Trophoblast cell (in vitro differentiated cells and primary cell): ENCODE measurements around the gene RAD23A.

ENCODE experiments used
- DNase-seq, 2 donors: peaks; one replicate each; pipeline ENCODE4 v3.0.0-alpha.2; 2016
- H2AFZ ChIP-seq: 2 replicates; pipeline ENCODE4 v1.6.1; 2013; ENCODE audit warnings: low read length, moderate library complexity, mild to moderate bottlenecking; ENCODE audit not compliant: insufficient read depth, poor library complexity
- H2AK5ac ChIP-seq: 2 replicates; pipeline ENCODE4 v1.6.1; 2013; ENCODE audit warnings: mild to moderate bottlenecking, low read length
- H2BK120ac ChIP-seq: 2 replicates; pipeline ENCODE4 v1.6.1; 2013; ENCODE audit warnings: low read length, mild to moderate bottlenecking, moderate library complexity; ENCODE audit not compliant: insufficient read depth, poor library complexity
- H2BK12ac ChIP-seq: 2 replicates; pipeline ENCODE4 v1.6.1; 2013; ENCODE audit warnings: mild to moderate bottlenecking, low read length, moderate library complexity
- H2BK5ac ChIP-seq: 2 replicates; pipeline ENCODE4 v1.6.1; 2013; ENCODE audit warnings: low read length, low read depth, moderate library complexity, mild to moderate bottlenecking; ENCODE audit not compliant: poor library complexity
- H3K14ac ChIP-seq: 2 replicates; pipeline ENCODE4 v1.6.1; 2013; ENCODE audit warnings: mild to moderate bottlenecking, low read length
- H3K18ac ChIP-seq: 2 replicates; pipeline ENCODE4 v1.6.1; 2013; ENCODE audit warnings: mild to moderate bottlenecking, low read length
- H3K23ac ChIP-seq: 2 replicates; pipeline ENCODE4 v1.6.1; 2013; ENCODE audit warnings: low read length
- H3K27ac ChIP-seq: 2 replicates; pipeline ENCODE4 v1.5.1; 2013; ENCODE audit warnings: low read depth, mild to moderate bottlenecking, inconsistent platforms, low read length, moderate library complexity
- H3K27me3 ChIP-seq: 2 replicates; pipeline ENCODE4 v1.6.1; 2013; ENCODE audit warnings: inconsistent platforms, mild to moderate bottlenecking, low read length, moderate library complexity; ENCODE audit not compliant: insufficient read depth
- H3K36me3 ChIP-seq, 2 experiments: 1 replicate in 1 of 2; 2 replicates in 1 of 2; pipeline ENCODE4 v1.6.1; 2013; ENCODE audit warnings: low read length in 2 of 2, mild to moderate bottlenecking in 2 of 2, moderate library complexity in 1 of 2; ENCODE audit not compliant: insufficient read depth in 2 of 2, control insufficient read depth in 1 of 2
- H3K4ac ChIP-seq: 2 replicates; pipeline ENCODE4 v1.6.1; 2013; ENCODE audit warnings: low read depth, mild to moderate bottlenecking, low read length, moderate library complexity
- H3K4me1 ChIP-seq, 2 experiments: 1 replicate in 1 of 2; 2 replicates in 1 of 2; pipeline ENCODE4 v1.6.1; 2013; ENCODE audit warnings: low read length in 2 of 2, mild to moderate bottlenecking in 2 of 2, moderate library complexity in 1 of 2; ENCODE audit not compliant: insufficient read depth in 2 of 2, control insufficient read depth in 1 of 2
- H3K4me2 ChIP-seq: 2 replicates; pipeline ENCODE4 v1.6.1; 2013; ENCODE audit warnings: inconsistent platforms, mild to moderate bottlenecking, low read length, moderate library complexity
- H3K4me3 ChIP-seq: 2 replicates; pipeline ENCODE4 v1.5.1; 2013; ENCODE audit warnings: mild to moderate bottlenecking, low read depth, low read length, inconsistent platforms
- H3K79me1 ChIP-seq: one replicate; pipeline ENCODE4 v1.6.1; 2013; ENCODE audit warnings: low read length
- H3K79me2 ChIP-seq: 2 replicates; pipeline ENCODE4 v1.6.1; 2013; ENCODE audit warnings: low read length, mild to moderate bottlenecking; ENCODE audit not compliant: control insufficient read depth, insufficient read depth, poor library complexity
- H3K9ac ChIP-seq: 2 replicates; pipeline ENCODE4 v1.6.1; 2013; ENCODE audit warnings: mild to moderate bottlenecking, low read length
- H3K9me3 ChIP-seq: 2 replicates; pipeline ENCODE4 v1.6.1; 2013; ENCODE audit warnings: low read depth, mild to moderate bottlenecking, control low read depth, inconsistent platforms, low read length; ENCODE audit not compliant: insufficient read depth
- H4K12ac ChIP-seq: 2 replicates; pipeline ENCODE4 v1.6.1; 2013; ENCODE audit warnings: low read depth, mild to moderate bottlenecking, low read length, moderate library complexity
- H4K8ac ChIP-seq: 2 replicates; pipeline ENCODE4 v1.6.1; 2013; ENCODE audit warnings: low read depth, mild to moderate bottlenecking, low read length, moderate library complexity
- H4K91ac ChIP-seq: one replicate; pipeline ENCODE4 v1.6.1; 2013; ENCODE audit warnings: low read depth, mild to moderate bottlenecking, low read length, moderate library complexity
- WGBS: extraction: QIAGEN DNeasy Blood & Tissue Kit; methylation state at CpG from one replicate; pipeline ENCODE4 v1.1.7; 2013; ENCODE audit warnings: missing lambda C conversion rate; ENCODE audit not compliant: insufficient read length, insufficient coverage; ENCODE audit errors: extremely low coverage; 5-methylcytosine and 5-hydroxymethylcytosine counted together

The RAD23A gene

DNA sequence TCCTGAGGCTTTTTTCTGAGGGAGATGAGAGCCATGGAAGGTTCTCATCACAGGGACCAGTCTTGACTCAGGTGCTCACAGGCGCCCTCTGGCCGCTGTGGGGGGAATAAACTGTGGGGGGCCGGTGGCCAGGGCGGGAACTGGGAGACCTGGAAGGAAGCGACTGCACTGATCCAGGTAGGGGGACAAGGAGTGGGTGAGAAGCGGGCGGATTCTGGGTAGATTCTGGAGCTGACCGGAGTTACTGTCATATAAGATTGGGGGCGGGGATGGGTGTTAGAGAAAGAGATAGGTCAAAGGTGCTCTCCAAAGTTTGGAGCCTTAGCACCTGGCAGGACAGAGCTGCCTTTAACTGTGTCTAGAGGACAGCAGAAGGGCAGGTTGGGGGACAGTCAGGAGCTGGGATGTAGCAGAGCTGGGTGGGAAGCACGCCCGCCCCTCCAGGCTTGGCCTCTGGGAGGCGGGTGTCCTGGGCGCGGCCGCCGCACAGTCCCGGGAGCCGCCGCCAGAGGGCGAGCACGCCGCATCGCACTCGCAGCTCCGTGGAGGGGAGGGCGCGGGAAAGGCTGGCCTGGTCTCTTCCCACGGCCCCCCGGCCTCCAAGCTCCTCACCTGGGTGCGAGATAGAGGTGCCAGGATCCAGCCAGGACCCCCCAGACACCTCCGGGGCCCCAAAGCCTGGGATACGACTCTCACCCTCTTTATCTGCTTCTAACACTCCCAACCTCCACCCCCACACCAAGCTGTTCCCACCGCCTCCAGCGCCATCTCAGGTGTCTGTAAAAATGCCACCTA is 19.6 kb downstream of the RAD23A start:
- WGBS, result no CpG with 5 or more reads among the region's 34 CpGs
- peak overlapping the region; percentile 92 for H2BK12ac ChIP-seq
- no peaks in the 10 kb centered on the region for H3K36me3 ChIP-seq
- peaks cover 3 to 4% of the 10 kb centered on the region in 2 experiments for H3K4me1 ChIP-seq
- peak overlapping the region; percentile 56 for H3K4me2 ChIP-seq
- no peak overlapping the region for H2AK5ac ChIP-seq
- H2BK120ac ChIP-seq, result no peak overlapping the region
- no peaks in the 10 kb centered on the region for H3K79me2 ChIP-seq
- H3K27ac ChIP-seq, result no peak overlapping the region
- peak overlapping the region; percentile 77 for H4K8ac ChIP-seq
- H3K9ac ChIP-seq, result no peak overlapping the region
- H2AFZ ChIP-seq, result peak overlapping the region; percentile 99
- peak overlapping the region; percentile 44 for H2BK5ac ChIP-seq
- H3K4ac ChIP-seq, result no peak overlapping the region
- peak overlapping the region; percentile 71 for H4K91ac ChIP-seq
- H3K79me1 ChIP-seq, result peaks cover 6% of the 10 kb centered on the region
- peak; percentile 77 to 90 for DNase-seq
- no peaks in the 10 kb centered on the region for H3K27me3 ChIP-seq
- peak overlapping the region; percentile 13 for H3K4me3 ChIP-seq
- H3K9me3 ChIP-seq, result no peaks in the 10 kb centered on the region
- H3K23ac ChIP-seq, result no peak overlapping the region
- H4K12ac ChIP-seq, result peak overlapping the region; percentile 93
- peak overlapping the region; percentile 68 for H3K18ac ChIP-seq
- peak overlapping the region; percentile 60 for H3K14ac ChIP-seq

DNA sequence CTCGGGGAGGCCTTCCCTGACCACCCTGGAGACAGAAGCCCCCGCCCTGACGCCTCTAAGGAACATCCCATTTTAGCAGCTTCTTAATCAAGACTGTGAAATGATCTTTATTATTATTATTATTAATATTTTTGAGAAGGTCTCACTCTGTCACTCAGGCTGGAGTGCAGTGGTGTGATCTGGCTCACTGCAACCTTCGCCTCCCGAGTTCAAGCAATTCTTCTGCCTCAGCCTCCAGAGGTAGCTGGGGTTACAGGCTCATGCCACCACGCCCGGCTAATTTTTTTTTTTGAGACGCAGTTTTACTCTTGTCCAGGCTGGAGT is 20.1 kb downstream of the RAD23A start:
- no peak overlapping the region for H3K27ac ChIP-seq
- no peak overlapping the region for H3K4me3 ChIP-seq
- no peak overlapping the region for H3K23ac ChIP-seq
- H3K9me3 ChIP-seq, result no peaks in the 10 kb centered on the region
- peak overlapping the region; percentile 77 for H4K8ac ChIP-seq
- no peak overlapping the region for H2BK5ac ChIP-seq
- H3K36me3 ChIP-seq, result no peaks in the 10 kb centered on the region
- H3K9ac ChIP-seq, result no peak overlapping the region
- no peak overlapping the region for H2BK12ac ChIP-seq
- H4K12ac ChIP-seq, result no peak overlapping the region
- no peaks in the 10 kb centered on the region for H3K79me2 ChIP-seq
- H3K18ac ChIP-seq, result peak overlapping the region; percentile 68
- peaks cover 6% of the 10 kb centered on the region for H3K79me1 ChIP-seq
- H2BK120ac ChIP-seq, result no peak overlapping the region
- no peak overlapping the region for H3K14ac ChIP-seq
- no peaks in the 10 kb centered on the region for H3K27me3 ChIP-seq
- peak overlapping the region; percentile 71 for H4K91ac ChIP-seq
- no CpG with 5 or more reads among the region's 8 CpGs for whole genome bisulfite sequencing
- H3K4ac ChIP-seq, result no peak overlapping the region
- no peak overlapping the region for H2AK5ac ChIP-seq
- DNase-seq, result no peak
- H3K4me2 ChIP-seq, result peak overlapping the region; percentile 56
- peaks cover 3 to 4% of the 10 kb centered on the region in 2 experiments for H3K4me1 ChIP-seq
- peak overlapping the region; percentile 99 for H2AFZ ChIP-seq

DNA sequence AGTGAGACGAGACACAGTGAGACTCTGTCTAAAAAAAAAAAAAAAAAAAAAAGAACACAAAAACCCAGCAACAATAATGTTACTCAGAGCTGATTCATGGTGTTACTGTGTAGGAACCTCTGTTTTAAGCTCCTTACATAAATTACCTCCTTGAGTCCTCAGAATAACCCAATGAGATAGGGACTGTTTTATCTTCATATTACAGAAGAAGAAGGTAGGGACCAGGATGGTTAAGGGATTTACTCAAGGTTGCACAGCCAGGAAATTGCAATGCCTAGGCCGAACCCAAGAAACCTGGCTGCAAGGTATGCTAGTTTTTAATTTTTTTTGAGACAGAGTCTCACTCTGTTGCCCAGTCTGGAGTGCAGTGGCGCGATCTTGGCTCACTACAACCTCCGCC is 22.2 kb downstream of the RAD23A start:
- Histone ChIP-seq H3K9ac (no peak overlapping the region), H4K8ac (no peak overlapping the region), H3K4me2 (no peak overlapping the region), H3K14ac (no peak overlapping the region), H3K27me3 (no peaks in the 10 kb centered on the region), H4K12ac (no peak overlapping the region), H3K79me2 (no peaks in the 10 kb centered on the region), H3K23ac (no peak overlapping the region), H2BK5ac (no peak overlapping the region), H3K4me1 (peaks cover 3 to 4% of the 10 kb centered on the region in 2 experiments), H3K36me3 (no peaks in the 10 kb centered on the region), H2BK12ac (no peak overlapping the region), H3K18ac (no peak overlapping the region), H2AFZ (no peak overlapping the region), H3K79me1 (peaks cover 6% of the 10 kb centered on the region), H2BK120ac (no peak overlapping the region), H3K4me3 (no peak overlapping the region), H3K27ac (no peak overlapping the region), H3K9me3 (no peaks in the 10 kb centered on the region), H4K91ac (no peak overlapping the region), H3K4ac (no peak overlapping the region), H2AK5ac (no peak overlapping the region)
- WGBS, result no CpG with 5 or more reads among the region's 5 CpGs
- no peak for DNase-seq

DNA sequence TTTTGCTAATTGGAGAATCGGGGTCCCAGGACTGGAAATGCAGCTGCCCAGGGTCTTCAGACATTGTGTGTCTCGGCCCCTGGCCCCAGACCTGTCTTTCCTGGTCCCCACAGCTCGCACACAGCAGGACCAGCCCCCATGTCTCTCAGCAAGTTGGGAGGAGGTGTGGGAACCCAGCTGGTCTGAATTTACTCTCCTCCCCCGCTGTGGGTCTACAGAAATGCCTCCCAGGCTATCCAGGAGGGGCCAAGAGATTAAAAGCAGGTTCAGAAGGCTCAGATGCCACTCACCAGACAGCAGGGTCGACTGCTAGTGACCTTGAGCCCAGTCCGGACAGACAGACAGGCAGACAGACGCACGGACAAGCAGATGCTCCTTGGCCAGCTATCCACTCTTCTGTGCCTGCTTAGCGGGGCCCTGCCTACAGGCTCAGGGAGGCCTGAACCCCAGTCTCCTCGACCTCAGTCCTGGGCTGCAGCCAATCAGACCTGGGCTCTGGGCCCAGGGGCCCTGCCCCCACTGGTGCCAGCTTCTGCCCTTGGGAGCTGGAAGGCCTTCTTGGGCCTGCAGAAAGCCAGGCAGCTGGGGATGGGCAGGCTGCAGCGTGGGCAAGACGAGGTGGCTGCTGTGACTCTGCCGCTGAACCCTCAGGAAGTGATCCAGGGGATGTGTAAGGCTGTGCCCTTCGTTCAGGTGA is 23.8 kb downstream of the RAD23A start, which contains the start of gene DAND5:
Gene DAND5, plus strand, starts transcription at position 285 of the 697 bp plus-strand sequence. Its CDS starts 85 bp downstream, at position 370.
- Histone ChIP-seq H3K36me3 (no peaks in the 10 kb centered on the region), H3K4ac (no peak within 1 kb of the TSS), H3K79me1 (peaks cover 6% of the 10 kb centered on the region), H3K27ac (no peak within 1 kb of the TSS), H2AK5ac (no peak within 1 kb of the TSS), H2BK12ac (no peak within 1 kb of the TSS), H3K23ac (no peak within 1 kb of the TSS), H3K9me3 (no peaks in the 10 kb centered on the region), H3K14ac (no peak within 1 kb of the TSS), H4K12ac (no peak within 1 kb of the TSS), H2BK120ac (no peak within 1 kb of the TSS), H4K8ac (no peak within 1 kb of the TSS), H4K91ac (no peak within 1 kb of the TSS), H2AFZ (no peak within 1 kb of the TSS), H2BK5ac (no peak within 1 kb of the TSS), H3K18ac (no peak within 1 kb of the TSS), H3K4me3 (no peak within 1 kb of the TSS), H3K79me2 (no peaks in the 10 kb centered on the region), H3K9ac (no peak within 1 kb of the TSS), H3K4me1 (peaks cover 3 to 4% of the 10 kb centered on the region in 2 experiments), H3K4me2 (no peak within 1 kb of the TSS), H3K27me3 (peaks cover 2% of the 10 kb centered on the region)
- no peak for DNase-seq
- no CpG with 5 or more reads among the region's 14 CpGs for WGBS
